GM21723 (cell line): Measurements from ENCODE around the gene RAB3GAP2.
"Not testable (repeated sequence)": the region's sequence is repeated elsewhere in the genome, so short reads cannot be mapped to it uniquely, and the experiment has no call there.

Experiments used
- ATAC-seq: cut with Tn5 transposase; IDR thresholded peaks from one replicate; pipeline ENCODE4 v1.9.1; 2021; ENCODE audit warnings: mild to moderate bottlenecking, moderate library complexity; ENCODE audit not compliant: unreplicated experiment

Gene RAB3GAP2

GRCh38 chr1:220243947-220244346, 28.3 kb downstream of the RAB3GAP2 start:
- ATAC-seq = no peak

- ATAC-seq = no peak
These were observed 31.1 kb downstream of the RAB3GAP2 start for GRCh38 chr1:220241072-220241663.

- no peak for ATAC-seq
These were observed 32.3 kb downstream of the RAB3GAP2 start for GRCh38 chr1:220239966-220240365.

GRCh38 chr1:220239213-220239612, 33.0 kb downstream of the RAB3GAP2 start:
- ATAC-seq = no peak

GRCh38 chr1:220236278-220236677, 36.0 kb downstream of the RAB3GAP2 start:
- not testable (repeated sequence) for ATAC-seq

- no peak for ATAC-seq
These were observed 36.8 kb downstream of the RAB3GAP2 start for GRCh38 chr1:220235462-220235861.

- no peak for ATAC-seq
These were observed 38.3 kb downstream of the RAB3GAP2 start for GRCh38 chr1:220233927-220234326.

- no peak for ATAC-seq
These were observed 42.5 kb downstream of the RAB3GAP2 start for GRCh38 chr1:220229771-220230170.

GRCh38 chr1:220227393-220227792, 44.9 kb downstream of the RAB3GAP2 start:
- no peak for ATAC-seq

GRCh38 chr1:220226752-220227151, 45.5 kb downstream of the RAB3GAP2 start:
- no peak for ATAC-seq

GRCh38 chr1:220225957-220226356, 46.3 kb downstream of the RAB3GAP2 start:
- no peak for ATAC-seq

- no peak for ATAC-seq
These were observed 47.6 kb downstream of the RAB3GAP2 start for GRCh38 chr1:220224611-220225124.

GRCh38 chr1:220224033-220224432, 48.2 kb downstream of the RAB3GAP2 start:
- ATAC-seq = no peak

GRCh38 chr1:220222939-220223338, 49.3 kb downstream of the RAB3GAP2 start:
- peak; percentile 22 for ATAC-seq

GRCh38 chr1:220221670-220222069, 50.6 kb downstream of the RAB3GAP2 start:
- ATAC-seq = no peak

- no peak for ATAC-seq
These were observed 51.0 kb downstream of the RAB3GAP2 start for GRCh38 chr1:220221269-220221668.

- peak; percentile 16 for ATAC-seq
These were observed 51.6 kb downstream of the RAB3GAP2 start for GRCh38 chr1:220220699-220221040.

- ATAC-seq = peak; percentile 56
These were observed 52.2 kb downstream of the RAB3GAP2 start for GRCh38 chr1:220219865-220220698.

- no peak for ATAC-seq
These were observed 53.2 kb downstream of the RAB3GAP2 start for GRCh38 chr1:220219136-220219442.

GRCh38 chr1:220218397-220219135, 53.7 kb downstream of the RAB3GAP2 start:
- peak; percentile 45 for ATAC-seq

GRCh38 chr1:220217383-220217988, 54.8 kb downstream of the RAB3GAP2 start:
- ATAC-seq = no peak
